Spinal cord (tissue), 10 donors: ENCODE measurements around the gene B3GNT7. TPM values are rescaled to one million over a fixed set of nuclear protein-coding genes. Genes with fewer than 3 reads are reported as not detected.

Source experiments
- DNase-seq, 6 donors: peaks; one replicate each; pipeline versions ENCODE4 v3.0.0 to v3.0.0-alpha.2; 2013 to 2015; ENCODE audit warnings: low spot score in 6 of 6, low read depth in 4 of 6
- H3K27ac ChIP-seq: one replicate; pipeline ENCODE4 v1.5.1; 2013; ENCODE audit warnings: low read depth, low read length, control low read depth
- H3K27me3 ChIP-seq: one replicate; pipeline ENCODE4 v1.6.1; 2013; ENCODE audit warnings: low read length; ENCODE audit not compliant: control insufficient read depth, insufficient read depth
- H3K36me3 ChIP-seq: one replicate; pipeline ENCODE4 v1.6.1; 2013; ENCODE audit warnings: low read length; ENCODE audit not compliant: control insufficient read depth, insufficient read depth
- H3K4me1 ChIP-seq: one replicate; pipeline ENCODE4 v1.6.1; 2013; ENCODE audit warnings: low read length; ENCODE audit not compliant: control insufficient read depth, insufficient read depth
- H3K4me3 ChIP-seq: one replicate; pipeline ENCODE4 v1.5.1; 2013; ENCODE audit warnings: low read depth, low read length, control low read depth
- H3K9me3 ChIP-seq: one replicate; pipeline ENCODE4 v1.6.1; 2013; ENCODE audit warnings: low read length; ENCODE audit not compliant: control insufficient read depth, insufficient read depth
- WGBS: methylation state at CpG from one replicate; pipeline ENCODE4 v1.1.5; 2013; ENCODE audit warnings: missing lambda C conversion rate; ENCODE audit not compliant: insufficient coverage; 5-methylcytosine and 5-hydroxymethylcytosine counted together
- polyA plus RNA-seq, 2 donors: library from polyadenylated mRNA; unstranded; fragments of 120-200 nt; gene quantifications; one replicate each; pipeline ENCODE4 v1.2.1, GENCODE V29; 2013; ENCODE audit not compliant: insufficient read length in 2 of 2
- total RNA-seq, 2 donors: library from RNA; depleted of rRNA in 1 of 2; stranded (reverse); fragments of 120-200 nt in 1 of 2; fragments of >200 nt in 1 of 2; gene quantifications; one replicate each; pipeline versions ENCODE4 v1.2.3 to v1.2.4, GENCODE V29; 2013 to 2014
- donor health status: healthy.

Gene B3GNT7
- total and polyA plus RNA-seq, 4 donors: 5.2 to 13.1 (median 9.2) TPM

DNA sequence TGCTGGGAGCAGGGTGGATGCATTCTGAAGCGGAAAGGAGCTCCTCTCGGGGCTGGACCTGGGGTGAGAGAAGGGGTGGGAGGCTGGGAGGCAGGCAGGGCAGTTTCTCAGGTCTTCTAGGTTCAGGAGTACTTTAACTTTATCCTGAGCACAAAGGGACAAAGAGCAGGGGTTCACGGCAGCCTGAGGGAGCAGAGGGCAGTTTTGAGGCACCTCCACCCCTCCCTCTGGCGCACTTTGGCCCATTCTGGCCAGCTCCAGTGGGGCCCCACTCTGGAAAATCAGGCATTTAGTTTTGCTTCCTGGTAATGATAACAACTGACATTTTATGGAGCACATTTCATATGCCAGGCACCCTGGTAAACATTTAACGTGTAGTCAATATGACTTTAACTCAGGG lies 14.3 kb downstream of the B3GNT7 start:
- DNase-seq: no peak
- Histone ChIP-seq H3K27me3 (no peaks in the 10 kb centered on the region), H3K4me3 (no peak overlapping the region), H3K9me3 (no peaks in the 10 kb centered on the region), H3K27ac (no peak overlapping the region), H3K36me3 (no peaks in the 10 kb centered on the region), H3K4me1 (peaks cover 19% of the 10 kb centered on the region)
- WGBS: 98% methylated on average over 3 of the region's 5 CpGs

- DNase-seq: no peak
- WGBS: 57% methylated on average over 5 of the region's 6 CpGs
Measured at GRCh38 chr2:231410293-231411004, 14.9 kb downstream of the B3GNT7 start.

GRCh38 chr2:231411237-231411636 lies 15.7 kb downstream of the B3GNT7 start:
- no peaks in the 10 kb centered on the region for H3K36me3 ChIP-seq
- H3K4me3 ChIP-seq: no peak overlapping the region
- no peak for DNase-seq
- no peaks in the 10 kb centered on the region for H3K9me3 ChIP-seq
- peaks cover 19% of the 10 kb centered on the region for H3K4me1 ChIP-seq
- H3K27ac ChIP-seq: no peak overlapping the region
- 70% methylated on average over 1 of the region's 3 CpGs for WGBS
- H3K27me3 ChIP-seq: no peaks in the 10 kb centered on the region

More at GRCh38 chr2:231410293-231411004, 14.9 kb downstream of the B3GNT7 start:
- Histone ChIP-seq H3K27ac (no peak overlapping the region), H3K4me3 (no peak overlapping the region), H3K27me3 (no peaks in the 10 kb centered on the region), H3K9me3 (no peaks in the 10 kb centered on the region), H3K4me1 (peaks cover 19% of the 10 kb centered on the region), H3K36me3 (no peaks in the 10 kb centered on the region)

GRCh38 chr2:231411831-231412617 lies 16.5 kb downstream of the B3GNT7 start:
- 2% methylated on average over 61 of the region's 67 CpGs for WGBS
- H3K4me3 ChIP-seq: peak overlapping the region; percentile 45
- no peaks in the 10 kb centered on the region for H3K9me3 ChIP-seq
- H3K36me3 ChIP-seq: no peaks in the 10 kb centered on the region
- no peaks in the 10 kb centered on the region for H3K27me3 ChIP-seq
- DNase-seq: peak; percentile 54 to 94 (median 66)
- peaks cover 19% of the 10 kb centered on the region for H3K4me1 ChIP-seq
- no peak overlapping the region for H3K27ac ChIP-seq

- Histone ChIP-seq H3K4me3 (peak overlapping the region; percentile 45), H3K36me3 (no peaks in the 10 kb centered on the region), H3K4me1 (peaks cover 19% of the 10 kb centered on the region), H3K27ac (no peak overlapping the region), H3K27me3 (no peaks in the 10 kb centered on the region), H3K9me3 (no peaks in the 10 kb centered on the region)
- 36% methylated on average over 9 of the region's 9 CpGs for WGBS
- DNase-seq: no peak
Measured at GRCh38 chr2:231412618-231412963, 17.1 kb downstream of the B3GNT7 start.

DNA sequence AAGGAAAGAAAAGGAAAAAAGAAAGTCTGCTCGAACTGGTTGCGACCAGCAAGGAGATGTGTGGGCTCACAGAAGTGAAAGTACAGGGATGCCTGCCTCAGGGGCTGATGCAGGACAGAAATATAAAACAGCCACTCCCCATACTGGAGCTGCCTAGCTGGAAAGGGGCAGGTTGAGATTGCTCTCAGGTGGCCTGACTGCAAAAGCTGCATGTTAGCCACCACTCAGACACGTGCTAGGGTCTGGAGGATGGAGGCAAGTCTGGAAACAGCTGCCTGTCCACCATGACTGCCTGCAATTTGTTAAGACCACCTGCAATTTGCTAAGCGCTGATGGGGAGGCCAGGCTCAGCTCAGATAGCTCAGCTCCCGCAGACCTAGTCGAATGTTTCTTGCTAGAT lies 17.9 kb downstream of the B3GNT7 start:
- no peak for DNase-seq
- H3K27me3 ChIP-seq: no peaks in the 10 kb centered on the region
- WGBS: 50% methylated on average over 1 of the region's 6 CpGs
- no peaks in the 10 kb centered on the region for H3K9me3 ChIP-seq
- peaks cover 19% of the 10 kb centered on the region for H3K4me1 ChIP-seq
- no peak overlapping the region for H3K27ac ChIP-seq
- no peak overlapping the region for H3K4me3 ChIP-seq
- H3K36me3 ChIP-seq: no peaks in the 10 kb centered on the region

- no peak for DNase-seq
- H3K4me1 ChIP-seq: peaks cover 19% of the 10 kb centered on the region
- no peak overlapping the region for H3K4me3 ChIP-seq
- no peaks in the 10 kb centered on the region for H3K9me3 ChIP-seq
- WGBS: 55% methylated on average over 13 of the region's 15 CpGs
- no peaks in the 10 kb centered on the region for H3K36me3 ChIP-seq
- H3K27me3 ChIP-seq: no peaks in the 10 kb centered on the region
- no peak overlapping the region for H3K27ac ChIP-seq
Measured at GRCh38 chr2:231413921-231414476, 18.5 kb downstream of the B3GNT7 start.

GRCh38 chr2:231415029-231415428 lies 19.5 kb downstream of the B3GNT7 start:
- Histone ChIP-seq H3K36me3 (no peaks in the 10 kb centered on the region), H3K4me3 (no peak overlapping the region), H3K27ac (no peak overlapping the region), H3K4me1 (peaks cover 19% of the 10 kb centered on the region), H3K9me3 (no peaks in the 10 kb centered on the region), H3K27me3 (no peaks in the 10 kb centered on the region)
- no peak for DNase-seq

DNA sequence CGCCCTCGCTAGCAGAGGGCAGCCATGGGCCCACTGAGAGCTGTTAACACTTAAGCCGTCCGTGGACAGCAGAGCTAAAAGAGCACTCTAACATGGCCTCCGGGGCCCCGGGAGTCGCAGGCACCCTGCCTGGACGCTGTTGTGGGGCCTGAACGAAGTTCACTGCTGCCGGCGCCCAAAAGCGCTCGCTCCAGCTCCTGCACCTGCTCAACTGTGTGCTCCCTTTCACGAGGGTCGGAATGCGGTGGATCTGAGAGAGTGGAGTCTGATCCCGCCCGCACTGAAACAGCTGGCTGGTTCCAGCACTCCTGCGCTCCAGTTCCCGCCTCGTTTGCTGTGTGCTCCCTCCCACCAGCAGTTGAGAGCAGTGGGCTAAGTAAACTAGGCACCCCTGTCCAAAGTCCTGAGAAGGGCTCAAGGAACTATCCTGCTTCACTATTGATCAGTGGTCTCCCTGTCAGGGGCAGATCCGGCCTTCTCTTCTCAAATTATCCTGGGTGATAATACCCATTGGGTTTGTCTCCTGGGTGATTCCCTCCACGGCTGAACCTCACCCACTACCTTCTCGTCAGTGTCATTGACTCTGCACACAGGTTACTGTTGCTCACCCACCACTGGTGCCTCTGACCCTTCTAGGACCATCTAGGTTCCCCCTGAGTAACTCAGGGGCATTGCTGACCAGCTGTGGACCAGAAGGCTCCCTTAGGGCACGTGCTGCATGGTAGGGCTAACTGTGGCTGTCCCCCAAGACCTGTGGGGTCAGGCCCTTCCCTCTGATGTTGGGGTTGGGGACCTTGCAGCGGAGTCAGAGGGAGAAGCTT lies 23.5 kb downstream of the B3GNT7 start:
- no peaks in the 10 kb centered on the region for H3K27me3 ChIP-seq
- no peaks in the 10 kb centered on the region for H3K9me3 ChIP-seq
- no peak for DNase-seq
- no peak overlapping the region for H3K27ac ChIP-seq
- H3K4me3 ChIP-seq: no peak overlapping the region
- 85% methylated on average over 25 of the region's 26 CpGs for WGBS
- no peaks in the 10 kb centered on the region for H3K4me1 ChIP-seq
- H3K36me3 ChIP-seq: no peaks in the 10 kb centered on the region
